22Rv1 (cell line): Measurements from ENCODE around the gene GATA5.

Experiments used
- CTCF ChIP-seq: fragments of 450-650 bp; IDR thresholded peaks from 2 replicates; pipeline ENCODE4 v1.5.1; 2017; ENCODE audit warnings: mild to moderate bottlenecking
- ZFX ChIP-seq: fragments of 450-650 bp; IDR thresholded peaks from 2 replicates; pipeline ENCODE4 v1.6.1; 2017; ENCODE audit warnings: antibody characterized with exemption, borderline replicate concordance

GRCh38 chr20:62466806-62467537 is 8.8 kb downstream of the GATA5 start:
- TF ChIP-seq CTCF = no peak
- TF ChIP-seq ZFX = no peak
